Mesendoderm (in vitro differentiated cells): Measurements from ENCODE around the gene NEURL1.

Experiments used
- DNase-seq: peaks from one replicate; pipeline ENCODE4 v3.0.0; 2013
- H2AK5ac ChIP-seq: 2 replicates; pipeline ENCODE4 v1.6.1; 2013; ENCODE audit warnings: low read length, inconsistent platforms
- H2BK120ac ChIP-seq: 2 replicates; pipeline ENCODE4 v1.6.1; 2013; ENCODE audit warnings: low read depth, mild to moderate bottlenecking, low read length, moderate library complexity, mixed read lengths
- H2BK15ac ChIP-seq: replicated peaks from 2 replicates; pipeline ENCODE4 v1.6.1; 2013; ENCODE audit warnings: low read depth, mild to moderate bottlenecking, moderate library complexity
- H2BK5ac ChIP-seq: 2 replicates; pipeline ENCODE4 v1.6.1; 2013; ENCODE audit warnings: low read length, inconsistent platforms
- H3K18ac ChIP-seq: 2 replicates; pipeline ENCODE4 v1.6.1; 2013; ENCODE audit warnings: mild to moderate bottlenecking, low read length, mixed read lengths
- H3K23ac ChIP-seq: one replicate; pipeline ENCODE4 v1.6.1; 2013; ENCODE audit warnings: low read length
- H3K27ac ChIP-seq: 2 replicates; pipeline ENCODE4 v1.5.1; 2013; ENCODE audit warnings: low read depth, mild to moderate bottlenecking, inconsistent platforms, low read length, moderate library complexity
- H3K27me3 ChIP-seq: 2 replicates; pipeline ENCODE4 v1.6.1; 2013; ENCODE audit warnings: low read length, control low read depth, mild to moderate bottlenecking, inconsistent platforms; ENCODE audit not compliant: insufficient read depth, poor library complexity
- H3K36me3 ChIP-seq: 2 replicates; pipeline ENCODE4 v1.6.1; 2013; ENCODE audit warnings: low read length, inconsistent platforms; ENCODE audit not compliant: control insufficient read depth, insufficient read depth
- H3K4ac ChIP-seq: one replicate; pipeline ENCODE4 v1.6.1; 2013; ENCODE audit warnings: low read depth, mild to moderate bottlenecking, low read length, moderate library complexity
- H3K4me1 ChIP-seq: 2 replicates; pipeline ENCODE4 v1.6.1; 2013; ENCODE audit warnings: low read depth, low read length, inconsistent platforms; ENCODE audit not compliant: control insufficient read depth
- H3K4me2 ChIP-seq: 2 replicates; pipeline ENCODE4 v1.6.1; 2013; ENCODE audit warnings: low read length
- H3K4me3 ChIP-seq: 2 replicates; pipeline ENCODE4 v1.5.1; 2013; ENCODE audit warnings: mild to moderate bottlenecking, low read length
- H3K56ac ChIP-seq: one replicate; pipeline ENCODE4 v1.6.1; 2013; ENCODE audit warnings: low read length
- H3K79me1 ChIP-seq: 2 replicates; pipeline ENCODE4 v1.6.1; 2013; ENCODE audit warnings: low read length, inconsistent platforms
- H3K79me2 ChIP-seq: 2 replicates; pipeline ENCODE4 v1.6.1; 2013; ENCODE audit warnings: mild to moderate bottlenecking, low read length; ENCODE audit not compliant: control insufficient read depth, insufficient read depth
- H3K9ac ChIP-seq: 2 replicates; pipeline ENCODE4 v1.6.1; 2013; ENCODE audit warnings: low read length, inconsistent platforms
- H4K5ac ChIP-seq: one replicate; pipeline ENCODE4 v1.6.1; 2013; ENCODE audit warnings: low read length
- H4K8ac ChIP-seq: one replicate; pipeline ENCODE4 v1.6.1; 2013; ENCODE audit warnings: low read depth, mild to moderate bottlenecking, control low read depth, low read length, moderate library complexity
- WGBS: extraction: QIAGEN DNeasy Blood & Tissue Kit; methylation state at CpG from one replicate; pipeline ENCODE4 v1.1.7; 2013; ENCODE audit warnings: low lambda C conversion rate, missing lambda C conversion rate; ENCODE audit not compliant: insufficient coverage; ENCODE audit errors: extremely low coverage; 5-methylcytosine and 5-hydroxymethylcytosine counted together

NEURL1 gene

GRCh38 chr10:103635580-103635979 lies 142.1 kb downstream of the NEURL1 start:
- peak overlapping the region; percentile 49 for H3K56ac ChIP-seq
- no peak overlapping the region for H2BK15ac ChIP-seq
- no peak overlapping the region for H4K8ac ChIP-seq
- H3K23ac ChIP-seq, result no peak overlapping the region
- no peak overlapping the region for H3K9ac ChIP-seq
- H3K18ac ChIP-seq, result no peak overlapping the region
- no peaks in the 10 kb centered on the region for H3K36me3 ChIP-seq
- H3K4ac ChIP-seq, result no peak overlapping the region
- no CpG with 5 or more reads among the region's 5 CpGs for WGBS
- H3K4me3 ChIP-seq, result no peak overlapping the region
- H2BK120ac ChIP-seq, result no peak overlapping the region
- peaks cover 7% of the 10 kb centered on the region for H3K4me1 ChIP-seq
- no peak overlapping the region for H3K4me2 ChIP-seq
- no peaks in the 10 kb centered on the region for H3K79me2 ChIP-seq
- H3K27ac ChIP-seq, result no peak overlapping the region
- no peak overlapping the region for H2BK5ac ChIP-seq
- no peak for DNase-seq
- no peak overlapping the region for H2AK5ac ChIP-seq
- H4K5ac ChIP-seq, result no peak overlapping the region
- peaks cover 1% of the 10 kb centered on the region for H3K79me1 ChIP-seq
- no peaks in the 10 kb centered on the region for H3K27me3 ChIP-seq

- no peak overlapping the region for H3K27ac ChIP-seq
- no peak overlapping the region for H2BK120ac ChIP-seq
- H4K8ac ChIP-seq, result no peak overlapping the region
- no peak overlapping the region for H3K4ac ChIP-seq
- H3K27me3 ChIP-seq, result no peaks in the 10 kb centered on the region
- H3K4me3 ChIP-seq, result no peak overlapping the region
- no peak overlapping the region for H3K18ac ChIP-seq
- no peak overlapping the region for H2BK15ac ChIP-seq
- no CpG with 5 or more reads among the region's 5 CpGs for WGBS
- no peak overlapping the region for H3K4me2 ChIP-seq
- H4K5ac ChIP-seq, result no peak overlapping the region
- H3K9ac ChIP-seq, result no peak overlapping the region
- no peak overlapping the region for H2BK5ac ChIP-seq
- peak; percentile 63 for DNase-seq
- H3K56ac ChIP-seq, result no peak overlapping the region
- no peaks in the 10 kb centered on the region for H3K36me3 ChIP-seq
- H3K79me2 ChIP-seq, result no peaks in the 10 kb centered on the region
- peaks cover 1% of the 10 kb centered on the region for H3K79me1 ChIP-seq
- H2AK5ac ChIP-seq, result no peak overlapping the region
- H3K23ac ChIP-seq, result no peak overlapping the region
- peaks cover 7% of the 10 kb centered on the region for H3K4me1 ChIP-seq
Observed at GRCh38 chr10:103636492-103636891, 143.0 kb downstream of the NEURL1 start.

- no peak for DNase-seq
- H2AK5ac ChIP-seq, result no peak overlapping the region
- no peak overlapping the region for H3K9ac ChIP-seq
- H3K4me3 ChIP-seq, result no peak overlapping the region
- H4K5ac ChIP-seq, result no peak overlapping the region
- no peak overlapping the region for H3K4me2 ChIP-seq
- no peaks in the 10 kb centered on the region for H3K79me2 ChIP-seq
- H3K4ac ChIP-seq, result no peak overlapping the region
- no peak overlapping the region for H3K23ac ChIP-seq
- no peaks in the 10 kb centered on the region for H3K36me3 ChIP-seq
- H3K4me1 ChIP-seq, result peaks cover 7% of the 10 kb centered on the region
- H2BK120ac ChIP-seq, result no peak overlapping the region
- H2BK5ac ChIP-seq, result no peak overlapping the region
- peak overlapping the region; percentile 19 for H3K27ac ChIP-seq
- no peak overlapping the region for H4K8ac ChIP-seq
- no peak overlapping the region for H2BK15ac ChIP-seq
- peak overlapping the region; percentile 69 for H3K56ac ChIP-seq
- no CpG with 5 or more reads among the region's 10 CpGs for WGBS
- H3K79me1 ChIP-seq, result peaks cover 1% of the 10 kb centered on the region
- H3K18ac ChIP-seq, result no peak overlapping the region
- H3K27me3 ChIP-seq, result no peaks in the 10 kb centered on the region
Observed at GRCh38 chr10:103637011-103637410, 143.5 kb downstream of the NEURL1 start.

- H3K79me2 ChIP-seq, result no peaks in the 10 kb centered on the region
Observed at GRCh38 chr10:103637927-103638557, 144.5 kb downstream of the NEURL1 start.

GRCh38 chr10:103638948-103639347 lies 145.4 kb downstream of the NEURL1 start:
- H3K27me3 ChIP-seq, result no peaks in the 10 kb centered on the region
- no peak for DNase-seq
- H4K5ac ChIP-seq, result no peak overlapping the region
- no peak overlapping the region for H2BK5ac ChIP-seq
- H2BK120ac ChIP-seq, result no peak overlapping the region
- H3K4me2 ChIP-seq, result no peak overlapping the region
- peaks cover 7% of the 10 kb centered on the region for H3K4me1 ChIP-seq
- no peak overlapping the region for H3K4ac ChIP-seq
- H2AK5ac ChIP-seq, result no peak overlapping the region
- H3K79me1 ChIP-seq, result peaks cover 1% of the 10 kb centered on the region
- H3K9ac ChIP-seq, result no peak overlapping the region
- no peak overlapping the region for H3K27ac ChIP-seq
- H3K18ac ChIP-seq, result no peak overlapping the region
- H3K4me3 ChIP-seq, result no peak overlapping the region
- no peak overlapping the region for H2BK15ac ChIP-seq
- H4K8ac ChIP-seq, result no peak overlapping the region
- no peak overlapping the region for H3K23ac ChIP-seq
- no peaks in the 10 kb centered on the region for H3K36me3 ChIP-seq
- WGBS, result no CpG with 5 or more reads among the region's 8 CpGs
- H3K56ac ChIP-seq, result no peak overlapping the region
- H3K79me2 ChIP-seq, result no peaks in the 10 kb centered on the region

More at GRCh38 chr10:103637927-103638557, 144.5 kb downstream of the NEURL1 start:
- Histone ChIP-seq H3K9ac (no peak overlapping the region), H4K5ac (no peak overlapping the region), H3K36me3 (no peaks in the 10 kb centered on the region), H3K79me1 (peaks cover 1% of the 10 kb centered on the region), H3K27ac (no peak overlapping the region), H3K18ac (no peak overlapping the region), H3K23ac (peak overlapping the region; percentile 11), H4K8ac (no peak overlapping the region), H2BK15ac (no peak overlapping the region), H3K4ac (no peak overlapping the region), H3K4me2 (no peak overlapping the region), H3K27me3 (no peaks in the 10 kb centered on the region), H2BK5ac (no peak overlapping the region), H3K56ac (no peak overlapping the region), H3K4me1 (peaks cover 7% of the 10 kb centered on the region), H2AK5ac (no peak overlapping the region), H2BK120ac (no peak overlapping the region), H3K4me3 (no peak overlapping the region)
- no CpG with 5 or more reads among the region's 19 CpGs for WGBS
- no peak for DNase-seq
